ENCODE data around the gene COL4A2.

COL4A2 gene

DNA sequence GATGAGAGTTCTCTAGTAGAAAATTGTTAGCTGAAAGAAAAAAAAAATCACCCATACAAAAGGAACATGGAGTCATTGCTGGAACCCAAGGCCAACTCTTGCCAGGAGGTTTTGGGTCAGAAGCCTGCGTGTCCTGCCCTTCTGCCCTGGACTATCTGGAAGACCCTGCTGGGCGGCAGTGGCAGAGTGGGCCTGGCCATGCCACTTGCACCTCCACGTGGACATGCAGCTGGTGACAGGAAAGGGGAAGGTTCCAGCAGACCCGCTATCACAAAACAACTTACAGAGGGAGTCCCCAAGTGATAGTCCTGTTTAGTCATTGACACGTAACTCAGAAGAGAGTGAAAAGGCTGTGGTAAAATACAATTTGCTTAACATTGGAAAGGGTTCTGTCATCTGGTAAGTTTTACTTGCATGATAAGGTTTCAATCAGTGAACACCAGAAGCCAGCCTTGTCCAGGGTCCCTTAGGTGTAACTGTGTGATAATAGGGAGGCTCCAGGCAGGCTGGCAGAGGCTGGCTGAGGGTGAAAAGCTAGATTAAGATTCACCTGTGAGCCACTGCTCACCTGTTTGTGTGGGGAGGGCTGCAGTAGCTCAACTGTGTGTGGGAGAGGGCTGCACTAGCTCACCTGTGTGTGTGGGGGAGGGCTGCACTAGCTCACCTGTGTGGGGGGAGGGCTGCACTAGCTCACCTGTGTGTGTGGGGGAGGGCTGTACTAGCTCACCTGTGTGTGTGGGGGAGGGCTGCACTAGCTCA is 47.8 kb downstream of the COL4A2 start:
- no peak for DNase-seq (ENCODE audit: low read depth)

DNA sequence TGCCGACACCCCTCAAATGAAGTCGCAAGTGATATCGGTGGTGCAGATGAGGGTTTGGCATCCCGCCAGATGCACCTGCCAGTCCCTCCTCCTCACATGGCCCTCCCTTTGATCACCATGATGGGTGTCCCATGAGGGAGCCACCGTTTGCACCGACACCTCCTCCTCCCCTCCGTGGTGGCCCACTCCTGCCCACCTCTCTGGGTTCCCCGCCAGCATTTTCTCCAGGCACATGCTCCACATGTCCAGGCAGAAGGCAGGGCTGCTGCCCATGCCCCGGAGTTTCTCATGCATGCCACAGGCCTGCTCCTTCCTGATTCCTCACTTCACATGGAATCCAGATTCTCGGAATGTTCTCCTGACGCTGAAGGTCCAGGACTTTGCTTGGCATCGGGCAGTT is 49.3 kb downstream of the COL4A2 start:
- DNase-seq (ENCODE audit: low read depth): no peak

DNA sequence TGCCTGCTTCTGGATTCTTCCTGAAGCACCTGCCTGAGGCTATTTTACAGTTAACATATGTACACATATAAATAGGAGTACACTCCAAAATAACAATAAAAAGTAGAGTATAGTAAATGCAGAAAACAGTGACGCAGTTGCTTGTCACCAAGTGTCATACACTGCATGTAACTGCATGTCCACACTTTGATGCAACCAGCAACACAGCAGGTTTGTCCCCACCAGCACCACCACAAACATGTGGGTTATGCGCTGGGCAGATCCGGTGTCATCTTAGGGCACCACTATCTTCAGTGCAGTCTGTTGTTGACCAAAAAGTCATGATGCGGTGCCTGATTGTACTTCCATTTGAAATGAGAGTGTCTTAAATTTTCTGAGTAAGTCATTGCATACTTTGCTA is 51.3 kb downstream of the COL4A2 start:
- no peak for DNase-seq (ENCODE audit: low read depth)

DNA sequence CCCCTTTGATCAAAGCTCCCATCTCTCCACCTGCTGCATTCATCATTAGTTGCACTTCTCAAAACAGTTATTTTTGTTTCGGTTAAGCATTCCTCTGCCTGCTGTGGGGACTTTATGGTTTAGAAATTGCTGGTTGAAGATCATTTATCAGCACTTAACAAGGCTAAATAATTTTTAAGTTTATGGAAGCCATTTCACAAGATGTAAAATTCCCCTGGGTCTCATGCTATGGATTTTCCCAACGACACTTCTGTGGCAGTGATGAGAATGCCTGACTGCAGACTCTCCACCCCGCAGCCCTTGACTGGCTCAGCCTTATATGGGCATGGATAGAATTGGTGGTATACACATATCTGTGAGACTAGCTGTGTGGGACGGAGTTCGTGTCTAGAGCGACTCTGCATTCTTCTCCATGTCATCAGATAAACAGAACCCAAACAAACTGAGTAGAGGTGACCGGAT is 52.8 kb downstream of the COL4A2 start:
- no peak for DNase-seq (ENCODE audit: low read depth)

DNA sequence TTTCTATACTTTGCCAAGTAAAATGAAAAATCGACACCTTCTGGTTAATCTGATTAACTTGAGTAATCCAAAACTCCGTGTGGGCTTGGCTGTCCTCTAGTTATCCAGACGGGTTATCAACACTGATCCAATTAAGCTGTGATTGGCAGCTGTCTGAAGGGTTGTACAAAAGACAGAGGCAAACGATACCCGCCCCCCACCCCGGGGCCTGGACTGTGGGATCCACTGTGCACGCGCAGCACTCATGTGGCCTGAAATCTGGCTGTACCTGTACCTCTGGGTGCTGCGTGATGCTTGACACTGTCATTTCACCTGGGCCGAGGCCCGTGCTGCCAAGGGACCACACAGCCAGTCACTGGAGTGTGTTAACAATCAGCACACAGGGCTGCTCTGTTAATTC is 53.5 kb downstream of the COL4A2 start:
- no peak for DNase-seq (ENCODE audit: low read depth)

DNA sequence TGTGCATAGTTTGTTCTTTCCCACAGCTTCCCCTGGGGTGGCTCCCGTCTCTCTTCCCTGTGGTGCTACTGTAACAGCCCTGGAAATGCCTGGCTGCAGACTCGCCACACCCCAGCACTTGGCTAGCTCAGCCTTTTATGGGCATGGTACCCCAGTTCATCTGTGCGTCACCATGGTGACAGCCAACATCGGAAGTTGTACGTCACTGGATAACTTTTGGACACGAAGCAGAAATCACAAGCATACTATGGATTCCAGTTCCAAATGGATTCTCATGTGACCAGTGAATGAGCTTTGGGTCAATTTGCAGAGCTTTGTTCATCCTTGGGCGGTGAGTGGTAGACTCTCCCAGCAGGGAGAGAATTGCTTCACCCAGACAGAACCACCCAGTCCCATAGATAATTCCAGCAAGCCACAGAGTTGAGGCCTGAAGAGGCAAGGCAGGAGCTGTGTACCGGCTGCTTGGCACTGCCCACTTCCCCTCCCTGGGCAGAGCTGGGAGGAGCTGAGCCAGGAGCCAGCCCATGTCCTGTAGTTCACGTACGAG is 54.4 kb downstream of the COL4A2 start:
- DNase-seq (ENCODE audit: low read depth): no peak

DNA sequence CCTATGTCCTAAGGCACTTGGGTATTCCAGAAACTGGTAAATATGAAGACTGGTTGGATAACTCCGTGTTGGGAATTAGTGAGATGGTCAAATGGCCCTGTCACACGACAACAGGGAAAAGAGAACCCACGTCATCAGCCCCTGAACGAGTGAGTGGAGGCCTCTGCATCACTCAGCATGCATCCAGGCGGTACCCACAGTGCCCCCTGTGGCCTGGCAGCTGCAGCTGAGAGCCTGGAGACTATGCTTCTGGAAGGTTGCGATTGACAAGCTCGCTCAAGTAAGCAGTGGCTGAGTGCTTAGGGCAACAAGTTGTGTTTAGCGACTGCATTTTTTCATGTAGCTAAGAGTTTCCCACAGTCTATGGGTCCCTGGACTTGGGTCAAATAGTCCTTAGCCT is 55.9 kb downstream of the COL4A2 start:
- DNase-seq (ENCODE audit: low read depth): no peak

DNA sequence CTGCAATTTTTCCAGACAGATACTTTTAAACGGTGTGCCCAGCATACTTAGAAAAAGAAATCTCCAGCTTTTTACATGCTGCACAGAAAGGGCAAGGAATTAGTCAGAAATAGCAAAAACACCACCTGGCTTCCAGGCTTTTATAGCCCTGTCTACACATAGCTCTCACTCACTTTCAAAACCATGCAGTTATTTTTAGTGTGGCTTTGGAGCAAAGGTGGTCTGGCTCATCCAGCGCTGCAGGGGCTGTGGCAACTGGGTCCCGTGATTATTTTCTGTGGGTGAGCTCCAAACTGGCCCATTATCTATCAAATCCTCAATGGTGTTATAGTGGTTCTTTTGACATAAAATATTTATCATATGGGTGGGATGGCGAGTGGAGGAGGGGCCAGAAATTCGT is 57.0 kb downstream of the COL4A2 start:
- DNase-seq (ENCODE audit: low read depth): no peak

DNA sequence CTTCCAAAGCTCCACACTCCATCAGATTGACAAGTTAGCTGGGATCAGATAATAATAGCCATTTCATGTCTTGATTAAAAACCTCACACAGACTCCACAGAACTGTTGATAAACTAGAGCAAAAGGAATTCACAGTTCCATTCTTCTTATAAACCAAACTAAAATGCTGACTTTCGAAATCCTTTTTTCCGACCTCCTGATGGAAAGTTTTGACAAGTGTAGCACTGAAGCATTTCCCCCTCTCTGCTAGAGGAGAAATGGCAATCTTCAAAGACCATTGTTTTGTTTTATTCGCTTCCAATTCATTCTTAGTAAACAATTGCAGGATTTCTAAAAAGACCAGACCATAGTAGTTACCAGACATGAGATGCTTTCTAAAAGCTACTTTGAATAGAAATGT is 58.8 kb downstream of the COL4A2 start:
- no peak for DNase-seq (ENCODE audit: low read depth)

DNA sequence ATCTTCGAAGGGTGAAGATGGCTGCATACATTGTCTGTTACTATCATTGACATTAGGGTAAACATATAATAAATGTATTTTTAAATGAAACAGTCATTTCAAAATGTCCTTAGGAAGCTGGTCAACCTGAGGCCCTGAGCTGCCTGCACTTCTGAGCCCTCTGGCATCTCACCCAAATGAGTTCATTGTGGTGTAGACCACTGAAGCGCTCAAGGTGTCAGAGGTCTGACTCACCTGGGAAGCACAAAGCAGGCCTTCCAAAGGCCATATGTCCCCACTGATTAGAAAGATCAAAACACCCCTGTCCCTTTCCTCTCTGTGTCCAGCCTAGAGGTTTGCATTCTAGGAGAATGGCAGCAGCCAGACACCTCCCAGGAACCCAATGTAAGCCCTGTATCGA is 59.6 kb downstream of the COL4A2 start:
- no peak for DNase-seq (ENCODE audit: low read depth)

DNA sequence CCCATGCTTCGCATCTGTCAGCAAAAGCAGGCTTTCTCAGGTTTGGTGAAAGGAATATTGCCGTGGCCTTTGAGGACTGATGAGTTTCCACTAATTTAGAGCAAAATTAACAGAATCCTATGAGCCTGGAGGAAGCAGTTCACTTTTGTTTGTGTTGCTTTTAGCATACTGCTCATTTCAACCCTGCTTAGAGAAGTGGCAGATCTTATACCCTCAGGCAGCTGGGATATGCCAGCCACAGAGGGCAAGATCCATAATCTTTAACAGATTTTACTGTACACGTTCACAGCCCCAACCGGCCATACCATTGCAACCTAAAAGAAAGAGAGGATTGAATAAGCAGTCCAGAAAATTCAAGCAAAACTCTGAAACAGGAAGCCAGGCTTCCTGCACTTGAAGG is 60.5 kb downstream of the COL4A2 start:
- DNase-seq (ENCODE audit: low read depth): no peak

DNA sequence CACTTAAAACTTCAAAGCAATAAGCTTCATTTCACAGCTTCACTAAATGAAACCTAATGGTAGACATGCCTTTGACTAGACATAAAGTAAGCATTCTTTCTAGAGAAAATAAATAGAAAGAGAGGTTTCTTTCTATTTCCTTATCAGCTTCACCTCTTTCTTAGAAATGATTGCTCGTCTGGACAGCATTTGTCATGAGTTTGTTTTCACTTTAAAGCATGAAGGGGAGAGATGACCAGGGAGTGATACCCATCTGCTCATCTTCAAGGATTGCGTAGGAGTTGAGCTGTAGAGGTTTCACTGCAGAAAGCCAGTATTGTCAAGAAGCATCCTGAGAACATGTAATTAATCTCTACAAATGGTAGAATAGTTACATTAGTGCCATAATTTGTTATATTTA is 61.3 kb downstream of the COL4A2 start:
- no peak for DNase-seq (ENCODE audit: low read depth)

DNA sequence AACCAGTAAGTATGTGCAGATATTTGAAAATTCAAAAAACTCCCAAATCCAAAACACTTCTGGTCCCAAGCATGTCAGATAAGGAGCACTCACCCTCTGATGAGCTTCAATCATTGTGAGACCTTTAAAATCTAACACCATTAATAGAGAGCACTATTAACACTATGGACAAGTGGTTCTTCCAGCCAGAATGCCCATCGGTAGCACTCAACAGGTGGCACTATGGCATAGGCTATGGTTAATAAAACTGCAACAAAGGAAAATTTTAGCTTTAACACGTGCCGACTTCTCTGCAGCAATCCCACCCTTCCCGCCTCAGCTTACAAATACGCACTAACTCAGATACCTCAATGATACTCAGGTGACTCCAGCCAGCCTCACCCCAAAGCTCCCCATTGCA is 62.3 kb downstream of the COL4A2 start:
- DNase-seq (ENCODE audit: low read depth): no peak

DNA sequence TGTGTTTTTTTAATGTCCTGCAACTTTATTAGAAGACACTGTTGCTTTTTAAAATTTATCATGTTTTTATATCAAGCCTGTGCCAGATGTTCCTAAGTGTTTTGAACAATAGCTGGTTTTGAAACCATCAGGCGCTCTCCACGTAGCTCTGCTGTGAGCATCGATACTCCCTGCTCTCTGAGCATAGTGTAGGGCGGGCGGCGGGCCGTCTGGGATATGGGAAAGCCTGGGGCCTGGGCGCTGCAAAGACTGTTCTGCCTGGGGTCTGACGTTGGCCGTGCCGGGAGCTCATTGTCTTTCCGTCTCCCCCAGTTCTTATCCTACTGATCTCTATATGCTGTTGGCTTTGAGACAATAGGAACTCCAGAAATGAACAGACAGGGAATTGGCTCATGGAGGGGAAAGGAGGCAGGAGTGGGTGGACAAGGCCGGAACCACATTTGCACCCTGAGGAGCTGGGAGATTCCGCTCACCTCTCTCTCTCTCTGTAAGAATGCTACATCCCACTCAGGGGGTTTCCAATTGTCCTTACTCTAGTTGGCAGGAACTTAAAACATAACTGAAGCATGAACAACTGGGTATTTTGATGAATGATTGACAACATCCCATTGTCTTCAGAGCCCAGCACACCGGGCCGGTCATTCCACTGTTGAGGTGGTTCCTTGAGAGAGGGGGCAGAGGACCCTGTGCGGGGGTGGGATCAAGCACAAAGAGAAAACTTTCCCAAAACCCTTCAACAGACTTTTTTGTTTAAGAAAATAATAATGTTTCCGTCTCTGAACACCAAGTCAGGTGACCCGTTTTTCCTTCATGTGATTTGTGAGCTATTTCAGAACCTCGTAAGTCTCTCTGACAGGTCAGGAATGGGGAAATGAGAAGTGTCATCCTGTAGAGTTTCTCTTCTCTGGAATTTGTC is 64.7 kb downstream of the COL4A2 start:
- DNase-seq (ENCODE audit: low read depth): no peak

DNA sequence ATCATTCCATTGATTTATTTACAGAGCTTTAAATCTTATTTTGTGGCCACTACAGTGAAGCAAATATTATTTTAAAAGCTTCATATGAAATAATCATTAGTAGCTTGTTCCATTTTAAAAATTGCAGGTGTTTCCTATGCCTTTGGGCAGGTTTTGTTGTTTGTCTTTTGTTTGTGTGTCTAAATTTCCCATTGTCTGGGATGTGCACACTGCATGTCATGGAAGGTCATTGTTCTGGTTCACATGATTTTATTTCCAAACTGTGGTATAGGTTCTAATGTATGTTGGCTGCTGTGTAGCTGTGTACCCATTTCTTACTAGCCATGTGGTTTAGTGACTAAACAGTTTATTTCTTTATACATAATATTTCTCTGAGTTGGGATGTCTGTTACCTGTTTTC is 65.6 kb downstream of the COL4A2 start:
- no peak for DNase-seq (ENCODE audit: low read depth)

DNA sequence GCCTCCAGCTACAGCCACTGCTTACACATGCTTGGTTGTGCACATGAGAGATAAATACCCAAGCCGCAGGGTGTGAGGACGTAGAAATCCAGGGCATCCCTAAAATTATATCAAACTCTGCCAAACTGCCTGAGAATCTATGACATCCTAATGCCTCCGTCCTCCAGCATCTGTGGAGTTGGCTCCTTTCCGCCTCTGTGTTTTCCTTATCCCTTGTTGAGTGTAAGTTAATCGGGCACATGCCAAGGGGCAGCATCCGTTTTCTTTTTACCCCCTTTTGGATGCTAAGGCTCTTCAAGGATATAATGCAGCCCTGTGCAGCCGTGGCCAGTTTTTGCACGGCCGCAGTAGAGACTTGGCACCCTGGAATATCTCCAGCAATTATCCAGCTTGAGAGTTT is 66.5 kb downstream of the COL4A2 start:
- no peak for DNase-seq (ENCODE audit: low read depth)

DNA sequence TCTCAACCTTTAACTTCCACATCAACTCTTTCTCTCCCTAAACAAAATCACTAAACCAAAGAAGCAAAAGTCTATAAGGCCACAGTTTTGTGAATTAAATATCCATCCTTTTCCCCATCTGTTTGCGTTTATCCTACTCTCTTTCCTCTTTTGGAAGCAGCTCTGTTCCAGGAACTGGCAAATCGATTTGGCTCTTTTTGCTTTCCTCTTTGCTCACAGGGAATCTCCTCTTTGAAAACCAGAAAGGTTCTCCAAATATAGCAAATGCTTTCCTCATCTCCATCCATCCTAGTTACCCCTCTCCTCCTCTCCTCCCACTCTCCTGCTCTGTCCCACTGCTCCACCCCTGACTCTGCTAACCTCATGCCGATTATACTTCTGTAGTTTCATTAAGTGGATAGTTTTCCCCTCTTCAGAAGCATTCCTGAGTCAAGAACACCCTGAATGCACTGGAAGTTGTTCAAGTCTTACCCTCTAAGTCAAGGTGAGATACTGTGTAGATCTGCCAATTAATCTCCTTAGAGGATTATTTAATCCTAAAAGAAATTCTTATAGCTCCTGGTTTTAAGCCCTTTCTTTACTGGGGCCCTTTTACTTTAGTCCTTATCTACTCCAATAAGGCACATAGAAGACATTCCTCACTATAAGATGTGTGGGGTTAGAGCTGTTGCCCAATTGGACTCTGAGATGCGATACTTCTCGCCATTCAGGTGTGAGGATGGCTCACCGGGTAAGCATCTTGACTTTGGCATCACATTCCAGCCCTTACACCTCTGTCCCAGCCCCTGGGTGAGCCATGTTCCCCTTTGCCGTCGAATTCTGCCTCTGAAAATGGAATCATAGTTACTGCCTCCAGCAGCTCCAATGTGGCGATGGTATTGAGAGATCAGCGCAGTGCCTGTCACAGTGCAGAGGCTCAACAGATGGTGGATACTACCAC is 67.6 kb downstream of the COL4A2 start:
- DNase-seq (ENCODE audit: low read depth): no peak

DNA sequence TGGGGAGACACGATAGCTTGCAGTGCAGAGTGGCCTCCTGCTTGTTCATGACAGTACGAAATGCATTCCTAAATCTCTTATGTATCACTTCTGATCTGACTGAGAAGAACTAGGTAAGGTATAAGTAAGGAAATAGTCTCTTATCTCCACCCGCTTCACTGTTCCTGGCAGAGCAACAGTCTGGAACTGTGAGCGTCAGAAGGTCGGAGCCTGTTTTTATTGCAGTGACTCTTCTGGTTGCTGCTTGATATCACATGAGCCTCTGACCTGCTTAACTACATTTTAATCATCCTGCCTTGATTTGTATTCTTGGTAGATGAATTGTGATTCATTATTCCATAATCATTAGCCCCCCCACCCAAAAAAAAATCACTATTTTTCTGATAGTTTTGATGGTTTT is 69.0 kb downstream of the COL4A2 start:
- DNase-seq (ENCODE audit: low read depth): no peak

DNA sequence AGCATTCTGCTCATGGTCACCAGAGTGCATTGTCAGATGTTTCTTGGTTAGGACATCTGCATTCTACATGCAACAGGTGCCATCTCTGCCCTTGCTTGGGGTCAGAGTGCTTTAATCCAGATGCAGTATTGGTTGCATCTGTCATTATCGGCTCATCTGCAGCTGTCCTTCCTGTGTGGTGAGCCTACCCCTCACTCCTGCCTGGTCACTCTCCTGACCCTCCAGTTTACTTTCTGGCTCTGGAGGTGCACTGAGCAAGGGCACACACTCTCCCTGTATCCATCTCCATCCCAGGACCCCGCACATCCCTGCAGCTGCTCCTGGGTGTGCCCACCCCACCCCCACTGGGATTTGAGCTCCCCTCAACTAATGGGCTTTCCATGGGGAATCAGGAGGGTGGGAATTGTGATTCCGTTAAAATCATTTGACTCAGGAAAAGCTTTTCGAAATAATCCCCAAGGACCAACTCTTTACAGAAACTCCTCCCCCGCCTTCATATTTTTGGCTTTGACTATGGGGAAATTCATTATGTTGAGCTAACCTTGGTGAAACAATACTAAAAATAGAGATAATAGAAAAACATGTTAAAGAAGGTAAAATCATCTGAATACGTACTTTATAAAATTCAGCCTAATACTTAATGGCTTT is 70.2 kb downstream of the COL4A2 start:
- DNase-seq (ENCODE audit: low read depth): no peak

DNA sequence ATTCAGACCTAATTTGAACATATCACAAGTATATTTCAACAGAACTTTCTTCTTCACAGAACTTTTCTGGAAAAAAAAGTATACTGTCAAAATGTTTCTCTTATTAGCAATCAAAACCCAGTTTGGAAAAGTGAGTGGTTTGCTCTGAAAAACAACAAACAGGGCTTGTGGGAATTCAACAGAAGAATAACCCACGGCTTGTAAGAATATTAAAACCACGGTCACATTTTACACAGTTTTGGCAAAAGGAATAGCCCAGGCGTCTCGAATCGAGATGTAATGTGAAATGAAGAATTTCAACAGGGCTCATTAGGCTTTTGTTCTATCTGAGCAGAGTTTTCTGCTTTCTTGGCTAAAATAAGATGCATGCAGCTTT is 70.7 kb downstream of the COL4A2 start:
- no peak for DNase-seq (ENCODE audit: low read depth)

DNA sequence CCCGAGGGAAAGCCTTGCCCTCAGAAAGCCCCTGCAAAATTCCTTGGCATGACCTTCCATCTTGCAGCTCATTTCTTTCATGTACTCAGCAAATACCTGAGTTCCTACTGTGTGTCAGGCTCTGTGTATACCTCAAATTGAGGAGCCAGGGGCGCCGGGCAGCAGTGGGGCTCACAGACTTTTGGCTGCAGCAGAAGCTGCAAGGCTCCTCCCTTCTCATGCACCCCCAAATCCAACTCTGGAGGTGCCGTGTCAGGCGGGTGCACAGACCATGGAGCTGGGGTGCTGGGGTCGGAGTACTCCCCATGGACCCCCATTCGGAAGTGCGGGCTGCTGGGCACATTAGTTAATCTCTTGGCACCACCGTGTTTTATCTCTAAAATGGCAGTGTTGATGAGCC is 72.3 kb downstream of the COL4A2 start:
- DNase-seq (ENCODE audit: low read depth): no peak
